Measurements from ENCODE around the gene BANF1. TPM values are rescaled to one million over a fixed set of nuclear protein-coding genes. Genes with fewer than 3 reads are reported as not detected.

BANF1 gene
- total RNA-seq, 1 experiment from 2014 or later = 300 TPM

DNA sequence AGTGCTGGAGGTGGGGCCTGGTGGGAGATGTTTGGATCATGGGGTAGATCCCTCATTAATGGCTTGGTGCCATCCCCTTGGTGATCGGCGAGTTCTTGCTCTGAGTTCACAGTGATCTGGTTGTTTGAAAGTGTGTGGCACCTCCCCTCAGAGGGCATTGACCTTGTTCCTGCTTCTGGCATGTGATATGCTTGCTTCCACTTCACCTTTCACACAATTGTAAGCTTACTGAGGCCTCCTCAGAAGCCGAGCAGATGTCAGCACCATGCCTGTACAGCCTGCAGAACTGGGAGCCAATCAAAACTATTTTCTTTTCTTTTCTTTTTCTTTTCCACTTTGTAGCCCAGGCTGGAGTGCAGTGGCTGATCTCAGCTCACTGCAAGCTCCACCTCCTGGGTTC, 35.0 kb downstream of the BANF1 start:
- BruUV-seq (replicated peaks) = no TSS peak
- Histone ChIP-seq H3K27me3 (replicated peaks; ENCODE audit: control insufficient read depth, insufficient read depth, low read length) (no peaks in the 10 kb centered on the region), H3K4me1 (no peaks in the 10 kb centered on the region), H3K36me3 (ENCODE audit: control insufficient read depth, insufficient read depth, low read length) (no peaks in the 10 kb centered on the region), H3K4me3 (ENCODE audit: low read depth, low read length) (no peak overlapping the region), H3K9me3 (peaks cover 3% of the 10 kb centered on the region)
- CTCF ChIA-PET = no interaction called here
- H3K27ac Mint-ChIP-seq (ENCODE audit: unreplicated experiment) = no peak overlapping the region
- POLR2A ChIA-PET = no interaction called here
- no peak overlapping the region for H3K4me3 Mint-ChIP-seq (ENCODE audit: unreplicated experiment)
- no peaks in the 10 kb centered on the region for H3K9me3 Mint-ChIP-seq (ENCODE audit: unreplicated experiment)
- TF ChIP-seq, protein P1, sequence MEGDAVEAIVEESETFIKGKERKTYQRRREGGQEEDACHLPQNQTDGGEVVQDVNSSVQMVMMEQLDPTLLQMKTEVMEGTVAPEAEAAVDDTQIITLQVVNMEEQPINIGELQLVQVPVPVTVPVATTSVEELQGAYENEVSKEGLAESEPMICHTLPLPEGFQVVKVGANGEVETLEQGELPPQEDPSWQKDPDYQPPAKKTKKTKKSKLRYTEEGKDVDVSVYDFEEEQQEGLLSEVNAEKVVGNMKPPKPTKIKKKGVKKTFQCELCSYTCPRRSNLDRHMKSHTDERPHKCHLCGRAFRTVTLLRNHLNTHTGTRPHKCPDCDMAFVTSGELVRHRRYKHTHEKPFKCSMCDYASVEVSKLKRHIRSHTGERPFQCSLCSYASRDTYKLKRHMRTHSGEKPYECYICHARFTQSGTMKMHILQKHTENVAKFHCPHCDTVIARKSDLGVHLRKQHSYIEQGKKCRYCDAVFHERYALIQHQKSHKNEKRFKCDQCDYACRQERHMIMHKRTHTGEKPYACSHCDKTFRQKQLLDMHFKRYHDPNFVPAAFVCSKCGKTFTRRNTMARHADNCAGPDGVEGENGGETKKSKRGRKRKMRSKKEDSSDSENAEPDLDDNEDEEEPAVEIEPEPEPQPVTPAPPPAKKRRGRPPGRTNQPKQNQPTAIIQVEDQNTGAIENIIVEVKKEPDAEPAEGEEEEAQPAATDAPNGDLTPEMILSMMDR (IDR thresholded peaks at IDR 0.05; ENCODE audit: insufficient read depth in 1 of 2, low read depth in 1 of 2, low read length in 1 of 2, severe bottlenecking in 1 of 2, unreplicated experiment in 1 of 2) = no peak
- H3K36me3 Mint-ChIP-seq (ENCODE audit: insufficient read depth, unreplicated experiment) = no peaks in the 10 kb centered on the region
- intact Hi-C loops (cut with micrococcal nuclease; ENCODE audit: unreplicated experiment) = no loop called here
- no peaks in the 10 kb centered on the region for H3K27me3 Mint-ChIP-seq (ENCODE audit: insufficient read depth, unreplicated experiment)
- no peaks in the 10 kb centered on the region for H3K4me1 Mint-ChIP-seq (ENCODE audit: low read depth, unreplicated experiment)
- DNase-seq = no peak

DNA sequence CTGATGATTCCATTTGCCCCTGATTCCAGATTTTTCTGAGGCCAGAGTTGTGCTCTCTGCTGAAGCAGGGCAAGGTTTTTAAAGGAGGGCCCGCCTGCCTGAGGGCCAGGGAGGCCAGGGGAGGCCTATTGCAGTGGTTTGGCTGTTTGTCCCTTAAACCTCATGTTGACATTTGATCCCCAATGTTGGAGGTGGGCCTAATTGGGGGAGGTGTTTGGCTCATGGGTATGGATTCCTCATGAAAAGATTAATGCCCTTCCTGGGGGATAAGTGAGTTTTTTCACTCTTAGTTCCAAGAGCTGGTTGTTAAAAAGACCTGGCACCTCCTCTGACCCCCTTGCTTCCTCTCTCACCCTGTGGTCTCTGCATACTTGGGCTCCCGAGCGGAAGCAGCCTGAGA, 37.5 kb downstream of the BANF1 start:
- ChIA-PET POLR2A (no interaction called here), CTCF (no interaction called here)
- H3K9me3 Mint-ChIP-seq (ENCODE audit: unreplicated experiment) = no peaks in the 10 kb centered on the region
- no peak overlapping the region for H3K4me3 ChIP-seq (ENCODE audit: low read depth, low read length)
- H3K4me3 Mint-ChIP-seq (ENCODE audit: unreplicated experiment) = no peak overlapping the region
- peaks cover 3% of the 10 kb centered on the region for H3K9me3 ChIP-seq
- intact Hi-C loops (cut with micrococcal nuclease; ENCODE audit: unreplicated experiment) = no loop called here
- no peaks in the 10 kb centered on the region for H3K36me3 ChIP-seq (ENCODE audit: control insufficient read depth, insufficient read depth, low read length)
- TF ChIP-seq, protein P1 (IDR thresholded peaks at IDR 0.05; ENCODE audit: insufficient read depth in 1 of 2, low read depth in 1 of 2, low read length in 1 of 2, severe bottlenecking in 1 of 2, unreplicated experiment in 1 of 2) = no peak
- no peak for DNase-seq
- no TSS peak for BruUV-seq (replicated peaks)
- no peaks in the 10 kb centered on the region for H3K36me3 Mint-ChIP-seq (ENCODE audit: insufficient read depth, unreplicated experiment)
- no peaks in the 10 kb centered on the region for H3K4me1 ChIP-seq
- no peaks in the 10 kb centered on the region for H3K27me3 Mint-ChIP-seq (ENCODE audit: insufficient read depth, unreplicated experiment)
- no peaks in the 10 kb centered on the region for H3K27me3 ChIP-seq (replicated peaks; ENCODE audit: control insufficient read depth, insufficient read depth, low read length)
- H3K27ac Mint-ChIP-seq (ENCODE audit: unreplicated experiment) = no peak overlapping the region
- no peaks in the 10 kb centered on the region for H3K4me1 Mint-ChIP-seq (ENCODE audit: low read depth, unreplicated experiment)

DNA sequence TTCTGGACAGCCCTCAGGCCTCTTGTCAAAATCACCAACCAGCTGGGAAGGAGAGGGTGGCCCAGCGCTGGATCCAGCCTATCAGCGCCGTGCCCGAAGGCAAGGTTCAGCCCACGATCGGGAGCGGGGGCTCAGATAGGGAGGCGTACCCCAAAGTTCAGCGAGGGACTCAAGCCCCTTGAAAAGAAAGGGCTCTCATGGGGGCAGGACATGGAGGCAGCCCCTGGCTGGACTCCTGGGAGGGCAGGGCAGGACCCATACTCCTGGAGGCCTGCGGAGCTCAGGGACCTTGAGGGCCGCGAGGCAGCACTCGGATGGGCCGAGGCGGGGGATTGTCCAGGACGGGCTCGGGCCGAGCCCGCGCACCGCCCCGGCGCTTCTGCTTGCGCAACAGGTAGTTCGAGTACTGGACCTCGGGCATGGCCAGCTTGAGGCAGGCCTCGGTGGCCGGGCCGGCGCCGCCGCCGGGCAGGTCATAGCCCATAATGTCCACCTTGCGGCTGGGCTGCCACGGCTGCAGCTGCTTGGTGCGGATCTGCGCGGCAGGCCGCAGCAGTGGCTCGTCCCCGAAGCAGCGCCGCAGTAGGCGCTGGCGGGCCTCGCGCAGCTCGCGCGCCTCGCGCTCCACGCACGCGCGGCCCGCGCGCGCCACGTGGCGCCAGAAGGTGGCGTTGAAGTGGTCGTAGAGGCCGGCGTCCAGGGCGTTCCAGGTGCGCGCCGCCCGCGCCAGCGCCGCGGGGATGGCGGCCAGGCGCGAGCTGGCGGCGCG, 40.1 kb downstream of the BANF1 start:
- H3K27ac Mint-ChIP-seq (ENCODE audit: unreplicated experiment) = no peak overlapping the region
- intact Hi-C loops (cut with micrococcal nuclease; ENCODE audit: unreplicated experiment) = no loop called here
- no peaks in the 10 kb centered on the region for H3K27me3 Mint-ChIP-seq (ENCODE audit: insufficient read depth, unreplicated experiment)
- TF ChIP-seq, protein P1 (IDR thresholded peaks at IDR 0.05; ENCODE audit: insufficient read depth in 1 of 2, low read depth in 1 of 2, low read length in 1 of 2, severe bottlenecking in 1 of 2, unreplicated experiment in 1 of 2) = no peak
- no peaks in the 10 kb centered on the region for H3K36me3 Mint-ChIP-seq (ENCODE audit: insufficient read depth, unreplicated experiment)
- H3K36me3 ChIP-seq (ENCODE audit: control insufficient read depth, insufficient read depth, low read length) = no peaks in the 10 kb centered on the region
- no TSS peak for BruUV-seq (replicated peaks)
- CTCF ChIA-PET = no interaction called here
- POLR2A ChIA-PET = no interaction called here
- no peak for DNase-seq
- no peak overlapping the region for H3K4me3 ChIP-seq (ENCODE audit: low read depth, low read length)
- no peak overlapping the region for H3K4me3 Mint-ChIP-seq (ENCODE audit: unreplicated experiment)
- H3K9me3 ChIP-seq = peaks cover 1% of the 10 kb centered on the region; the same call in 1 of the 2 replicates
- H3K4me1 ChIP-seq = 0 out of 2 replicates have a peak, but pooled peaks cover 4% of the 10 kb centered on the region
- H3K27me3 ChIP-seq (replicated peaks; ENCODE audit: control insufficient read depth, insufficient read depth, low read length) = no peaks in the 10 kb centered on the region
- no peaks in the 10 kb centered on the region for H3K4me1 Mint-ChIP-seq (ENCODE audit: low read depth, unreplicated experiment)
- H3K9me3 Mint-ChIP-seq (ENCODE audit: unreplicated experiment) = no peaks in the 10 kb centered on the region
